NCI-H82 treated with DMSO at 0.1 percent for 48 hours (cell line): Measurements from ENCODE around the gene LRFN4.

Experiments used
- DNase-seq: peaks from one replicate; lab custom pipeline; 2025; ENCODE audit not compliant: unreplicated experiment; lab: John Stamatoyannopoulos, UW

The LRFN4 gene

DNA sequence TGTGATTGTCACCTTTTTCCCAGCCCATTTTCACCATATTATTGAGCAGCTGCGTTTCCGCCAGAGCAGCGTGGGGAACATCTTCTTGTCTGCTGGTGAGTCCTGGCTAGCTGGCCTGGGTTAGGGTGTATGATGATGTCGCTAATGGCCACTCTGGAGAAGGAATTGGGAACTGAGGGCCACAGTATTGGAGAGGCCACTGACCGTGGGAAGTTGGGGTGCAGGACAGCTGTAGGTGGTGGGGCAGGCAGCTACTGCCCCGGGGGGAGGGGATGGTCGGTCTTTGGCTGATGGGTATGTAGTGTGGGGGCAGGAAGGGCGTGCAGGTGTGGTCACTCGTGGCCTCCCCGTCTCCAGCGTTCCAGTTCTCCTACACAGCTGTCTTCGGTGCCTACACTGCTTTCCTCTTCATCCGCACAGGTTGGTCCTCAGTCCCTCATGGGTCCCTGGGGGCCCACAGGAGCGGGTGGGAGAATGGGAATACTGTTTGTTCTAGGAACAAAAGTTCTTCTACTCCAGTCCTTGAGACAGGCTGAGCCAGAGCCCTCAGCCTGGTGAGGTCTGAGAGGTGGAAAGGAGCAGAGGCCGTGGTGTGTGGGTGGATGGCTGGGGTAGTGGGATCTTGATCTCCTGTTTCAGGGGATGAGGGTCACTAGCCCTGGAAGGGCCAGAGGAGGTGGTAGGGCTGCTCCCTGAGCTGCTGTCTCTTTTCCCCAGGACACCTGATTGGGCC, 11.6 kb upstream of the LRFN4 start:
- DNase-seq: no peak

DNA sequence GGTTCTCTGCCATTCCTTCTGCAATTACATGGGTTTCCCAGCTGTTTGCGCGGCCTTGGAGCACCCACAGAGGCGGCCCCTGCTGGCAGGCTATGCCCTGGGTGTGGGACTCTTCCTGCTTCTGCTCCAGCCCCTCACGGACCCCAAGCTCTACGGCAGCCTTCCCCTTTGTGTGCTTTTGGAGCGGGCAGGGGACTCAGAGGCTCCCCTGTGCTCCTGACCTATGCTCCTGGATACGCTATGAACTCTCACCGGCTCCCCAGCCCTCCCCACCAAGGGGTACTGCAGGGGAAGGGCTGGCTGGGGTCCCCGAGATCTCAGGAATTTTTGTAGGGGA, 11.0 kb upstream of the LRFN4 start:
- no peak for DNase-seq

DNA sequence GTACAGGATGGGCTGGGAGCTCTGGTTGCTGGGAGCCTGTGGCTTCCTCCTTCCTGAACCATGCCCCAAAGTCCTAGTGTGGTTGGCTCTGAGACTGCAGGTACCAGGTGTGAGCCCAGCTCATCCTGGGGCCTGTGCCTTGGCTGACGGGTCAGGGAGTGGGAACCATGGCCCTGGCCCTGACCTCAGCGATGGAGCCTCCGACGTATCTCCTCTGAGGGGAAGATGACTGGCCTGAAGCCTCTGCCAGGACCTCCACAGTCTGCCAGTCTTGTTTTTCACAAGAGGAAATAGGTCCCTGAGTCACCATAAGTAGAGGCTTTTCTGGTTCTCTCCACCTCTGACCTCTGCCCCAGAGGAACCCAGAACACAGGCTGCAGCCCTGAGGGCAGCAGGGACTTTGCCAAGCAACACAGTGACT, 10.2 kb upstream of the LRFN4 start:
- DNase-seq: no peak

DNA sequence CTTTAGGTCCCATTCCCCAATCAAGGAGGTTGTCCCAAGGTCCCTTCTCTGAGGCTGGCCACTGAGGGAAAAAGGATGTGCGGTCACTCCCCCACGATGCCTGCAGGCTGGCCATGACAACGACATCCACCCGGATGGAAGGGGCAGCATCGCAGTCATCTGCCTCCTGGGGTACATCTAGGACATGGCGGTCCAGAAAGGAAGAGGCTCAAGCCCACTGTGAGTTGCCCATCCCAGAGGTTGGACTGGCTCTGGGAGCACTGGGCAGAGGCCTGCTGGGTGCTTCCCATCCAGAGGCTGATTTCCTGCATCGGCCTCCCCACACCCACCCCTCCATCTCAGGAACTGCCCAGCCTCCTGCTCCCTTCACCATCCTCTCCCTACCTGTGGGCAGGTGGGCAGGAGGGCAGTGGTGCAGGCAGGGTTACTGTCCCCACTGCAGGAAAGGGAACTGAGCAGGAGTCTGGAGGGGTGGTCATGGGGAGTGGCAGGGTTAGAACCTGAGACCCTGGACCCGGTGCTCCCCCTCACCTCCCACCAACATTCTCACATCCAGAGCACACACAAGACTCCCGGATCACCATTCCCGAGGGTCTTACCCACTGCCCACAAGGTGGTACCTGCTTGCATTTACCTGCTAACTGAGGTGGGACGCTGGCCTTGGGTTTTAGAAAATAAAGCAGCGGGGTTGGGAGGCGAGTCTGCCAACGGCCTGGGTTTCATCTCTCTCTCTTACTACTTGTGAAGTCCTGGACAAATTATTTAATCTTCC, 9.2 kb upstream of the LRFN4 start:
- no peak for DNase-seq

DNA sequence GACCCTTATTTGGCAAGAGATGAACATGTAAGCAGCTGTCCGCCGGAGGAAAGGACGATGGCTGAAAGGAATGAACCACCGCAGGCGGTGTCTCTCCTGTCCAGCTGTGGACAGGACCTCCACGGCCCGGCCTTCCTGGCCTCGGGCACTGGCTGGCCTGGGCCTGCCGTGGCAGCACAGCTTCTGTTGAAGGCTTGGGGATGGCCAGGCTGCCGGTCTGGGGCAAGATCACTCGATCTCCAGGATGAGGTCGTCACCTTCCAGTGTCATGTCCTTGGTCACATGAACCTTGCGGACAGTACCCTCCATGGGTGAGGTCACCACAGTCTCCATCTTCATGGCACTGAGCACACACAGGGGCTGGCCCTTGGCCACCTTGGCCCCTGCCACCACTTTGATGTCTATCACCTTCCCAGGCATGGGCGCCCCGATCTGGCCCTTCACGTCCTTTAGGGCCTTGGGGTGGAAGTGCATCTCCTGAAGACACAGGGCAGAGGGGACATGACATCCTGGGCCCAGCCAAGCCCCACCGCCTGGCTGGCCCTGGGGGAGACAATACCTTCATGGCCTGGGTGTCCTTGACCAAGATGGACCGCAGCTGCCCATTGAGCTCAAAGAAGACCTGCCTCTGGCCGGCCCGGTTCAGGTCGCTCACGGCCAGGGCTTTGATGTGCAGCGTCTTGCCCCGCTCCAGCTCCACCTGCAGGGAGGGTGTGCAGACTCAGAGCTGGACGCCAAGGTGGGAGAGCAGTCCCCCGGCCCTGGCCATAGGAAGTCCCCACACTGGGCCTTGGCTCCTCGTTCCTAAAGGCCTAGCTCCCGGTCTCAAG, 8.0 kb upstream of the LRFN4 start:
- DNase-seq: no peak

DNA sequence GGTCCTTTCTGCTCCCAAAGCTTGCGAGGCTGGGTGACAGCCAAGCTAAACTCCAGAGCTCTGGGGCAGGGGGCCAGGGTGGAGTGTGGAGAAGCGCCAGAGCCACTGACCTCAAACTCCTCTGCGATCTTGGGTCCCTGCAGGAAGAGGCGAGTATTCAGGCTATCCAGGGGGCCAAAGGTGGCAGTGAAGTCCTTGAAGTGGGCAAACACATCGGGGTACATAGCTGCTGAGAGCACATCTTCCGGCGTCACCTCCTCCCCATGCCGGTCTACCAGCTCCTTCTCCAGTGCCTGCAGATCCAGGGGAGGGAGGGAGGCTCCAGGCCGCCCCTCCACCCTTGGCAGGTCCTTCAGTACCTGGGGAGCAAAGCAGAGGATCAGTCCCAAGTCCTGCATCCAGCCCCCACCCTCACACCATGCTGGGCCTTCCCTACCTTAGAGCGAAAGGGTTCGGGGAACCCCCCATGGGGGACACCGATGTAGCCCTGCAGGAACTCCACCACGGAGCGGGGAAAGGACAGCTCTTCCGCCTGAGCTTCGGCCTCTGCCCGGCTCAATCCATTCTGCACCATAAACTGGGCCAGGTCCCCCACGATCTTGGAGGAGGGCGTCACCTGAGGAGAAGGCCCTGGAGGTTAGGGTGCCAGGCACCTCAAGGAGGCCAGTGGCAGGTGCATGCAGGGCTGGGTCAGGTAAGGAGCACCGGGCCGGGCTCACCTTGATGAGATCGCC, 7.2 kb upstream of the LRFN4 start:
- no peak for DNase-seq

DNA sequence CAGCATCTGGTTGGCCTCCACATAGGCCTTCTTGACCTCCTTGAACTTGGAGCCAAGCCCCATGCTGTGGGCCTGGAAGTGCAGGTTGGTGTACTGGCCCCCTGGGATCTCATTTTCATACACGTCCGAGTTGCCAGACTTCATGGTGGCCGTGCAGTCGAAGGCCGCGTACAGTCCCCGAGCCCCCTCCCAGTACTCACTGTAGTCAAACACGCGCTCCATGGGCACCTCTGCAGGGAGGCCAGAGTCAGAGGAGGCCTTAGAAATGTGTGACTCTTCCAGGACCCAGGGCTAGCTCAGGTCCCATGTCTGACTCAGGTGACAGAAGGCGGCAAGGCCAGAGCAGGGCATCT, 6.7 kb upstream of the LRFN4 start:
- DNase-seq: no peak

DNA sequence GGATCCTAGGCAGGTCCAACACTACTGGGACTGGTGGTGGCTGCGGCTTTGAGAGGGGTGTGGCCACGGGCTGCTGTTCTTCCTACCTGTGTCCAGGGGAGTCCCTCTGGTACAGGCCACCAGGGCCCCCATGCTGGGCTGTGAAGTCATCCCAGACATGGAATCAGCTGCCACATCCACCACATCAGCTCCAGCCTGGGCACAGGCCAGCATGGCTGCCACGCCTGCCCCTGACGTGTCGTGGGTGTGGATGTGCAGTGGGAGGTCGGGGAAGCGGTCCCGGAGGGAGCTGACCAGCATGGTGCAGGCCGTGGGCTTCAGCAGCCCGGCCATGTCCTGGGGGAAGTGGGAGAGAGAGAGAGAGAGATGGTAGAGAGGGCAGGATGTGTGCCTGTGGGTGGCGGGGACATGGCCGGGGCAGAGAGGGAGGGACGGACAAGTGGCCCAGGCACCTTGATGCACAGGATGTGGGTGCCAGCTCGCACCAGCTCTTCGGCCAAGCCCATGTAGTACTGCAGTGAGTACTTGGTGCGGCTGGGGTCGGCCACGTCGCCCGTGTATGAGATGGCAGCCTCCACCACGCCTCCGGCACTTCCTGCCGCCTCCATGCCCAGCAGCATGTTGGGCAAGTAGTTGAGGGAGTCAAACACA, 6.2 kb upstream of the LRFN4 start:
- no peak for DNase-seq

DNA sequence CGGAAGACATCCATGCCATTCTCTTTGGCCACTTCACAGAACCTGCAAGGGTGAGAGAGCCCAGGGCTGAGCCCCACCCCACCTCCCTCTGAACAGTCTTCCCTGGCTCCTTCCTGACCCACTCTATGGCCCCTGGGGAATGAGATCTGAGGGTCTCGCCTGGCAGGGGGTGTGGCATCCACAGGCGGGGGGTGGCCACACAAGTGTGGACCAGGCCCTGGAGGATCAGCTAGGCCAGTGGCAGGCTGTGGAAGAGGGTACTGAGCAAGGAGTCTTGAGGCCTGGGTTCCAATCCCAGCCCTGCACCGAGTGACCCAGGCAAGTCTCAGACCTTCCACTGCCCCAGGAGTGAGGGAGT, 5.6 kb upstream of the LRFN4 start:
- DNase-seq: no peak

DNA sequence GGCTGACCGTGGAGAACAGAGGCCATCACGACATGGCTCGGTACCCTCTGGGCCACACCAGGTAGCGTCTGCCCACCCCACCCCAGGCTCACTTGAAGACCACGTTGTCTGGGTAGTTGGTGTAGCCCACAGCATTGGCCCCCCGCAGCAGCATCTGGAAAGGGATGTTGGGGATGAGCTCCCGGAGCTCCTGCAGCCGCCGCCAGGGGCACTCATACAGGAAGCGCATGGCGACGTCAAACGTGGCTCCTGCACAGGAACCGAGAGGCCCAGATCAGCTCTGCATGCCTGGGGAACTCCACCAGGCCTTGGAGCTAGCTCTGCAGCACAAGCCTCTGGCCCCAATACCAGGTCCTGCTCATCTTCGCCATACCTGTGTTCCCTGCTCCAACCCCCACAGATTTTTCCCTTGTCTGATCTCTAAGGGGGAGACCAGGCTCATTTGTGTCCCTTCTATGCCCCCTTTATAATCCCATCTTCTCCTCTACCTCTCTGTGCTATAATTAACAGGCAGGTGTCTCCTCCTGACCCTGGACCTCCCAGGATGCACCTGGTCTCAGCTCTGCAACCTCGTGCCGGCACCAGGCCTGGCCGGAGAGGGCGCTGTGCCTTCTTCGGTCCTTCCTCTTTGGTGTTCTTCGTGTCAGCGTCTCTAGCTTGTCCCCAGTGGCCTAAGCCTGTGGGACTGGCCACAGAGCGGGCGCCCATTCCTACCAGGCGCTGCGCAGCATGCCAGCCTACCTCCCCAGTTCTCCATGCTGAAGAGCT, 5.0 kb upstream of the LRFN4 start:
- no peak for DNase-seq

DNA sequence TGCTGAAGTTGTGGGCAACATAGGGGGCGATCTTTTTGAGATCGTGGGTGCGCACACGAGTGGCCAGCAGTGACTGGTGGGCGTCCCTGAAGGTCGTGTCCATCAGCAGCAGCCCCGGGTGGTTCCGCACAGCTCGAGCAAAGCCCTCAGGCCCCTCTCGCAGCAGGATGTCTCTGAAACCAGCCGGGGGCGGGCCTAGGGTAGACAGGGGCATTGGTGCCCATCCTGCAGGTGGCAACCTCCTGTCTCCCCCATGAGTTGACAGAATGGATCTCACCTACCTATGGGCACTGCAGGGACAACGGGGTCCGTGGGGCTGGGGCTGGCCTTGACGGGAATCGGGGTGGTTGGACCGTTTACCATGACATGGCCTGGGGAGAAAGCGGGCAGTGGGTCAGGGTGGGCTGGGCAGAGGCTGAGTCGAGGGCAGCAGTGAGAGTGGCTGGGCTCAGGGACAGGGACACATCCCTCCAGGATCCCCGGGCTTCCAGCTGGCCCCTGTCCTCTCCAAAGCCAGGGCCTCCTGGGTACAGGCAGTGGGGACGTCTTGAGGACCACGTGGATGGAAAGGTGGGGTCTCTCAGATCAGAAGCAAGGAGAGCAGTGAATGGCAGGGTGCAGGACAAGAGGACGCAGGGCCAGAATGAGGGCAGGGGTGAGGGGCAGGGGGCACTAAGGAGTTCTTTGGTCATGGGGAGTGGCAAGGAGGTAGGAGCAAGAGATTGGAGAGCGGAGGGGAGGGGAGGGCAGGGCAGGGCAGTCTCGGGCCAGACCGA, 4.2 kb upstream of the LRFN4 start:
- DNase-seq: no peak

DNA sequence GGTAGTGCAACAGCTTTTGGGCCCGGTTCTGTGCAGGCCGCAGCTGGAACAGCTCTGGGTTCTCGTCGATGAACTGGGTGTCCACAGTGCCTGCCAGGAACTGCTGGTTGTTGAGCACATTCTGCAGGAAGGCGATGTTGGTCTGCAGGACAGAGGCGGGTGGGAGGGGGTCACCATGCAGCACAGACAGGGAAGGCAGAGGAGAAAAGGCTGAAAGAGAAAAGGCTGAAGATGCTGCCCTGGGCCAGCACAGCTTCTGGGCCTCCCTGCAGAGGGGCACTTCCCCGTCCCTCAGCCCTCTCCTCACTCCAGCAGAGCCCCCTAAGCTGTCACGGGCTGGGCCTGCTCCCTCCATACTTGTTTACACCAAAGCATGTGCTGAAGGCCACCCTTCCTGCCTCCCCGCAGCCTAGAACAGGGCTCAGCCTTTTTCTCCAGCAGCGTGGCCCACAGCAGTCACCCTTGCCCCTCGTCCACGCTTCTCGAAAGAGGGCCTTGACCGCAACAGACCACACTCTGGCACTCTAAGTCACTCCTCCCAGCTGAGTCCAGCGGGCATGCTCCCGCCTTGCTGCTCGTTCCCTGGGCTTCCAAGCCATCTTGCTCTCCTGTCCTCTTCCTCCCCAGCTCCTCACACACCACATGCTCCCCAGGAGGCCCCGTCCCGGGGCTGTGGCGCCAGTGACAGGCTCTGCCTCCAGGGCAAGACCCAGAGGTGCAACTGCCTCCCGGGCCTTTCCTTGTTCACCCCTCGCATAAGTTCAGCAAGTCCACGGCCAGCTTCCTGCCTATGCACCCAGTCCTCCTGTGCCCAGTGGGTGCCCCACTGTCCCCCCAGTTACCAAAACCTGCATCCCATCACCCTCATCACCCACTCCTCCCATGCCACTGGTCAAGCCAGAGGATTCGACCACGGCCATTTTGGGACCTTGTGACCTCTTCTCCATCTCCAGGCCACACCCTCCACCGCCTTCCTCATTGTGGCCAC, 3.3 kb upstream of the LRFN4 start:
- no peak for DNase-seq

DNA sequence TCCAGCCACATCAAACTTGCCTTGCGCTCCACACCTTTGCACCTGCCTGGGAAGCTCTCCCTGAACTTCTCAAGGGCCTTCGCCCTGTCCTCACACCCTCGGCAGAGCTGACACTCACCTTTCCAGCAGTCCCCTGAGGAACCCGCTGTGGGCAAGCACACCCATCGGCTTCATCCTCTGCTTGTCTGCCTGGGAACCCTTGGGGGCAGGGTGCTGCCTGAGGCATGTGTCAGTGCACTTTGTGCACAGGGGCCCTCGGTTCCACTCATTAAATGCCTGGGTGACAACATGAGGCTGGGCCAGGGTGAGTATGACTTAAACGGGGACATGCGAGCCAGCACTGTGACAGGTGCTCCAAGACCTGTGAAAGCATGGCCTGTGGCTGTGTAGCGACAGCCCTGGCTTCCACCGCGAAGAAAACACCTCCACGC, 2.6 kb upstream of the LRFN4 start:
- DNase-seq: no peak

DNA sequence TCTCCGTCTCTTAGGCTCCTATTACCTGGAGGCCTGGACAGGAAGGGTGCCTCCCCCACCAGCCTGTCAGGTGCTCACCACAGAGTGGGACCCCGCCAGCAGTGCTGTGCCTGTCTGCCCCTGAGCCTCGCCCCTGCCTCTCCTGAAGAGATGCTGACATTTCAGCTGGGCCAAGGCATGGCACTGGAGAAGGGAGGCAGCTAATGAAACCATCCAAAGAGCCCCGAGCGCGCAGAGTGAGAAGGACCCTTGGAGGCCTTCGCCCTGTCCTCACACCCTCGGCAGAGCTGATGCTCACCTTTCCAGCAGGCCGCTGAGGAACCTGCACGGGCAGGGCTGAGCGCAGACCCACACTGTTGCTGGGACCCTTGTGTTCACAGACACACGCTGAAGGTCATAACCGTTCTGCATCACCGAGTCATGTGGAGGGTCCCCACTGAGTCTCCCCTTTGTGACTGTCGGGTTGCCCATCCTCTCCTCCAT, 2.1 kb upstream of the LRFN4 start:
- no peak for DNase-seq

DNA sequence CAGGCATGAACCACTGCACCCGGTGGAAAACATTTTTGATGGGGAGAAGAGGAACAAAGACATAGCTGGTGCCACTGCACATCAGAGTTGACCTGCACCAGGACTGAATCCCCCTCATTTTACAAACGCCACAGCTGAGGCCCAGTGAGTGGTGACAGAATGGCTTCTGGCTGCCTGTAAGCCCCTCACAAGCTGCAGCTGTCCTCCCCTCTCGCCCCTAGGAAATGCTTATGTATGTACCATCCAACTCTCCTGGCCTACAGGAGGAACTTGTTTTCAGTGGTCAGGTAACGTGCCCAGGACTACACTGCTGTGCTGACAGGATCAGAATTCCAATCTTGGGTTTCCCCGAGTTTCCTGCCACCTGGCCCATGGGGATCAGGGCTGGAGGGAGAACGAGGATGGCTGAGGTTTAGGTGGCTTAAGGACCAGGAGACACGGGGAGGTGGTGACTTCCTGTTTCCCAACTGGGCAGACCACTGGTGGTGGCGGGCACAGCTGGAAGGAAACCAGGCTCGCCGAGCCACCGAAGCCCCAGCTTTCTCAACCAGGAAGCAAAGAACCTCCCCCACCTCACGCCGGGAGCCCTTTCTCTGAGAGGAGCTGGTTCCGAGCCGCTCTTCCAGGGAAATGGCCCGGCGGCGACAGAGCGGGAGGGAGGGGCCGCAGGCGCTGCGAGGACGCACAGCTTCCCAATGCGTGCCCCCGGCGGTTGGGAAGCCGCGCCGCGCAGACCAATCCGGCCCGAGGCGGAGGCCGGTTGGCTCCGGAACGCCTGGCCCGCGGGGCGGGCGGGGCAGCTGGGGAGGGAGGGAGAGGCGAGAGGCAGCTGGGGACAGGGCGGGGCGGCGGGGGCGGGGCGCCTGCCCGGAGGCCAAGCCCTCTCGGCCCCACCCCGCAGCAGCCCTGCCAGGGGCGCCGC, 1.0 kb upstream of the LRFN4 start:
- peak; percentile 42 for DNase-seq

DNA sequence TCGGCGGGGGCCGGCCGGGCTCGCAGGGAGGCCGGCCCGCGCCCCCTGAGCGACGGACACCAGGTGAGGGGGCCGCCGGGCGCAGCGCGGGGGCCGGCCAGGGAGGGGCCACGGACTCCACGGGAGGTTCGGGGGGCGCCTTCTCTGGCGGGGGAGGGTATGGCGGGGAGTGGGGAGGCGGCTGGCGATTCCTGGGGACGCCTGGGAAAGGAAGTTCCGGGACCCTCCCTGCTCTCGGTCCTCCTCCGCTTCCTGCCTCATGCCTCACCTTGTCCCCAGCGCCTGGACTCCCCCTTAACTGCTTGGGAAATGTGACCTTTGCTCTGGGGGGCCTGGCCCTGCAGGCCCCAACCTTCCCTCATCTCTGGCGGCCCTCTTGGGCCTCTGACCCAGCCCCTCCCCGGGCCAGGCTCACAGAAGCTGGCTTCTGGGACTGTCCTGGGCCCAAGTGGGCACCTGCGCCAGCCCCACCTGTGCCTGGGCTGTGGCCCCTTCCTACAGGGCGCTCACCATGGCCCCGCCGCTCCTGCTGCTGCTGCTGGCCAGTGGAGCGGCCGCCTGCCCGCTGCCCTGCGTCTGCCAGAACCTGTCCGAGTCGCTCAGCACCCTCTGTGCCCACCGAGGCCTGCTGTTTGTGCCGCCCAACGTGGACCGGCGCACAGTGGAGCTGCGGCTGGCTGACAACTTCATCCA, 516 bp downstream of the LRFN4 start:
- no peak for DNase-seq

DNA sequence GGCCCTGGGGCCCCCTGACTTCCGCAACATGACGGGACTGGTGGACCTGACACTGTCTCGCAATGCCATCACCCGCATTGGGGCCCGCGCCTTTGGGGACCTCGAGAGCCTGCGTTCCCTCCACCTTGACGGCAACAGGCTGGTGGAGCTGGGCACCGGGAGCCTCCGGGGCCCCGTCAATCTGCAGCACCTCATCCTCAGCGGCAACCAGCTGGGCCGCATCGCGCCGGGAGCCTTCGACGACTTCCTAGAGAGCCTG, 992 bp downstream of the LRFN4 start:
- DNase-seq: no peak
